HG03045 (cell line): Measurements from ENCODE around the gene PATL1.
A peak's percentile ranks its signal among the peaks of the same experiment; 100 is the strongest.
"Not testable (repeated sequence)": the region's sequence is repeated elsewhere in the genome, so short reads cannot be mapped to it uniquely, and the experiment has no call there.

Source experiments
- ATAC-seq: cut with Tn5 transposase; IDR thresholded peaks from one replicate; pipeline ENCODE4 v1.9.1; 2021; ENCODE audit warnings: mild to moderate bottlenecking, moderate library complexity; ENCODE audit not compliant: unreplicated experiment

The PATL1 gene

GRCh38 chr11:59676205-59676604, 7.4 kb upstream of the PATL1 start:
- ATAC-seq, result no peak

GRCh38 chr11:59674291-59674690, 5.5 kb upstream of the PATL1 start:
- ATAC-seq, result no peak

GRCh38 chr11:59673291-59673690, 4.5 kb upstream of the PATL1 start:
- no peak for ATAC-seq

- ATAC-seq, result no peak
Observed at GRCh38 chr11:59671471-59671870, 2.6 kb upstream of the PATL1 start.

GRCh38 chr11:59669611-59670009, 773 bp upstream of the PATL1 start:
- peak; percentile 7 for ATAC-seq

GRCh38 chr11:59668188-59668949, 468 bp downstream of the PATL1 start:
- peak; percentile 38 for ATAC-seq

- ATAC-seq, result no peak
Observed at GRCh38 chr11:59667812-59668187, 1.0 kb downstream of the PATL1 start.

- no peak for ATAC-seq
Observed at GRCh38 chr11:59666969-59667368, 1.9 kb downstream of the PATL1 start.

GRCh38 chr11:59660621-59661020, 8.2 kb downstream of the PATL1 start:
- no peak for ATAC-seq

GRCh38 chr11:59659981-59660380, 8.9 kb downstream of the PATL1 start:
- no peak for ATAC-seq

- no peak for ATAC-seq
Observed at GRCh38 chr11:59658036-59658435, 10.8 kb downstream of the PATL1 start.

- ATAC-seq, result no peak
Observed at GRCh38 chr11:59654893-59655292, 13.9 kb downstream of the PATL1 start.

- no peak for ATAC-seq
Observed at GRCh38 chr11:59647245-59647980, 21.4 kb downstream of the PATL1 start.

- no peak for ATAC-seq
Observed at GRCh38 chr11:59644528-59644927, 24.3 kb downstream of the PATL1 start.

- no peak for ATAC-seq
Observed at GRCh38 chr11:59643390-59643789, 25.4 kb downstream of the PATL1 start.

GRCh38 chr11:59641156-59641555, 27.7 kb downstream of the PATL1 start:
- ATAC-seq, result no peak

- no peak for ATAC-seq
Observed at GRCh38 chr11:59630493-59630892, 38.3 kb downstream of the PATL1 start.

GRCh38 chr11:59629996-59630395, 38.8 kb downstream of the PATL1 start:
- no peak for ATAC-seq

GRCh38 chr11:59626969-59627368, 41.9 kb downstream of the PATL1 start:
- ATAC-seq, result not testable (repeated sequence)

GRCh38 chr11:59625703-59626102, 43.1 kb downstream of the PATL1 start:
- ATAC-seq, result no peak

- ATAC-seq, result no peak
Observed at GRCh38 chr11:59617876-59618275, 51.0 kb downstream of the PATL1 start.

GRCh38 chr11:59616396-59616982, 52.3 kb downstream of the PATL1 start:
- ATAC-seq, result no peak
